ENCODE data around the gene SALL4.
A peak's percentile ranks its signal among the peaks of the same experiment; 100 is the strongest.
"Not testable (repeated sequence)": the region's sequence is repeated elsewhere in the genome, so short reads cannot be mapped to it uniquely, and the experiment has no call there.

SALL4 gene

GRCh38 chr20:51763965-51764602 lies 38.2 kb downstream of the SALL4 start:
- DNase-seq = no peak

- DNase-seq = no peak
Measured at GRCh38 chr20:51760905-51761546, 41.3 kb downstream of the SALL4 start.

- DNase-seq = no peak
Measured at GRCh38 chr20:51759769-51760510, 42.4 kb downstream of the SALL4 start.

GRCh38 chr20:51758978-51759544 lies 43.3 kb downstream of the SALL4 start:
- no peak for DNase-seq

- DNase-seq = no peak
Measured at GRCh38 chr20:51757226-51757625, 45.1 kb downstream of the SALL4 start.

GRCh38 chr20:51756653-51757052 lies 45.7 kb downstream of the SALL4 start:
- no peak for DNase-seq

DNA sequence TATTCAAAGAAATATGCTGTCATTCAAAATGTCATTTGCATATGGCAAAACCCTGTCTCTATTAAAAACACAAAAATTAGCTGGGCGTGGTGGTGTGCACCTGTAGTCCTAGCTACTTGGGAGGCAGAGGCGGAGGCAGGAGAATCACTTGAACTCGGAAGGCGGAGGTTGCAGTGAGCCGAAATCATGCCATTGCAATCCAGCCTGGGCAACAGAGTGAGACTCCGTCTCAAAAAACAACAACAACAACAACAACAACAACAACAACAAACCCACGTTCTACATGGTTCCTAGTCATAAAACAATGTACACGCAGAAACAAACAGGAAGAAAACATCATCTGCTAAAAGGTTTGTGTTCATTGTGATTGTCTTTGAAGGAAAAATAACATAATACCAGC lies 49.1 kb downstream of the SALL4 start:
- DNase-seq = not testable (repeated sequence)

DNA sequence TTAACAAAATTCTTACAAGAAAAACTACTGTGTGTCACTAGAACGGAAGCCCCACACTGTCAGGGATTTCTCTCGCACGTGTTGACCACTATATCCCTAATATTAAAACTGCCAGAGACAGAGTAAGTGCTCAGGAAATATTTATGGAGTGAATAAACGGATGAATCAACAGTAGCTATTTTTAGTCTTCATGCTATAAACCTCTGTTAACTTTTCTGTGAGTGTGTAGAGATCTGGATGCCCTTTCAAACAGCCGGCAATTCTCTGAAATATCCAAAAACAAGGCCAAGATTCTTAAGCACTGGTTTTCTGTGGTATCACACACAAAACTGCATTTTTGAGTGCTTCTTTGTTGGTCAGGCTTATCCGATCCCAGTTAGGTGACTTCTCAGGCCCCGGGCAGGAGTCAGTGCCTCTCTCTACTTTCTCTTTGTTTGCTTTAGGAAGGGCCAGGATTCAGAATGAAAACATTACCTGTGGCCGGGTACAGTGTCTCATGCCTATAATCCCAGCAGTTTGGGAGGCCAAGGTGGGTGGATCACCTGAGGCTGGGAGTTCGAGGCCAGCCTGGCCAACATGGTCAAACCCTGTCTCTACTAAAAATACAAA lies 49.9 kb downstream of the SALL4 start:
- no peak for DNase-seq

- no peak for DNase-seq
Measured at GRCh38 chr20:51750770-51751388, 51.4 kb downstream of the SALL4 start.

- peak; percentile 83 for DNase-seq
Measured at GRCh38 chr20:51750037-51750769, 52.1 kb downstream of the SALL4 start.

GRCh38 chr20:51749674-51750036 lies 52.7 kb downstream of the SALL4 start:
- DNase-seq = no peak

- no peak for DNase-seq
Measured at GRCh38 chr20:51747182-51747911, 55.0 kb downstream of the SALL4 start.

DNA sequence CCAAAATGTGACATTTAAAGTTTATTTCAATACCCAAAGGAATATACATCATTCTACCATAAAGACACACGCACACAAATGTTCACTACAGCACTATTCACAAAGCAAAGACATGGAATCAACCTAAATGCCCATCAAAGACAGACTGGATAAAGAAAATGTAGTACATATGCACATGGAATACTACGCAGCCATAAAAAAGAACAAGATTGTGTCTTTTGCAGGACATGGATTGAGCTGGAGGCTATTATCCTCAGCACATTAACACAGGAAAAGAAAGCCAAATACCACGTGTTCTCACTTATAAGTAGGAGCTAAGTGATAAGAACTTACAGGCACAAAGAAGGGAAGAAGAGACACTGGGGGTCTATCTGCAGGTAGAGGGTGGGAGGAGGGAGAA lies 56.5 kb downstream of the SALL4 start:
- DNase-seq = no peak

- DNase-seq = no peak
Measured at GRCh38 chr20:51740838-51741237, 61.5 kb downstream of the SALL4 start.

- not testable (repeated sequence) for DNase-seq
Measured at GRCh38 chr20:51740308-51740707, 62.0 kb downstream of the SALL4 start.

DNA sequence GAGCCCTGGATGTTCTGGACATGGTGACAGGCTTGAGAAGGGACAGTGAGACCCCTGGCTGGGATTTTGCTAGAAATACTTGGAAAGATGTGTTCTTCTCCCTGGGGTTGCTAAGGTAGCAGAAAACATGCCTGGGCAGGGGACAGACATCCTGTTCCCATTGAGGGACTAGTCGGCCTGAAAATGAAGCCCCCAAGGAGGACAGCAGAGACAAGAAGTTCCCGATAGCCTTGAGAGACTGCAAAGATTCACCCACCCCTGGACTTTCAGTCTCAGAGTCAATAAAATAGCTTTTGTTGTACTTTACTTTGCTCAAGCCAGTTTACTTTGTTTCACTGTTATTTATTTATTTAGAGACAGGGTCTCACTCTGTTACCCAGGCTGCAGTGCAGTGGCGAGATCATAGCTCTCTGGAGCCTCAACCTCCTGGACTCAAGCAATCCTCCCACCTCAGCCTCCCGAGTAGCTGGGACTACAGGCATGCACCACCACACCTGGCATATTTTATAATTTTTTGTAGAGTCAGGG lies 62.5 kb downstream of the SALL4 start:
- no peak for DNase-seq

- no peak for DNase-seq
Measured at GRCh38 chr20:51738877-51739447, 63.4 kb downstream of the SALL4 start.

DNA sequence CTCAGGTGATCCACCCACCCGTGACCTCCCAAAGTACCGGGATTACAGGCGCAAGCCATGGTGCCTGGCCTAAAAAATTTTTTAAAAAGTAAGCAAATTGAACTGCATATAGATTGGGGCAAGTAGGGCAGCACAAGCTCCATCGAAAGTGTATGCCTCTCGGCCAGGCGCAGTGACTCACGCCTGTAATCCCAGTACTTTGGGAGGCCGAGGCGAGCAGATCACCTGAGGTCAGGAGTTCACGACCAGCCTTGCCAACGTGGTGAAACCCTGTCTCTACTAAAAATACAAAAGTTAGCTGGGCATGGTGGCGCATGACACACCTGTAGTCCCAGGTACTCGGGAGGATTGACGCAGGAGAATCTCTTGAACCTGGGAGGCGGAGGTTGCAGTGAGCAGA lies 64.1 kb downstream of the SALL4 start:
- DNase-seq = not testable (repeated sequence)

DNA sequence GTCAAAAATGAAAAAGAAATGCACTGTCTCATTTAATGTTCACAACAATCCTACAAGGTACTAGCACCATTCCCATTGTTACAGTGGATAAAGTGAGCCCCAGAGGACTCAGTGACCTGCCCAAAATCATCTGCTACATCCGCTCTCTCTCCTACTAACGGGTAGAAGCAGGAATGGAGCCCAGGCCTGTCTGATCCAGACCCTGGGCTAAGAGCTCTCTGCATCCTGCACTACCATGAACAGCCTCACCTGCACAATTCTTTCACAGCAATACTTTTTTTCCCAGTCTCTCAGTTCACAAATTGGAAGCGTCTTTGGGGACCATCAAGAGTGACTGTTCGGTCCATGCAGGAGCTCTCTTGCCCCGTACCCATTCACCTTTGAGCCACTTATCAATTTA lies 65.4 kb downstream of the SALL4 start:
- no peak for DNase-seq

DNA sequence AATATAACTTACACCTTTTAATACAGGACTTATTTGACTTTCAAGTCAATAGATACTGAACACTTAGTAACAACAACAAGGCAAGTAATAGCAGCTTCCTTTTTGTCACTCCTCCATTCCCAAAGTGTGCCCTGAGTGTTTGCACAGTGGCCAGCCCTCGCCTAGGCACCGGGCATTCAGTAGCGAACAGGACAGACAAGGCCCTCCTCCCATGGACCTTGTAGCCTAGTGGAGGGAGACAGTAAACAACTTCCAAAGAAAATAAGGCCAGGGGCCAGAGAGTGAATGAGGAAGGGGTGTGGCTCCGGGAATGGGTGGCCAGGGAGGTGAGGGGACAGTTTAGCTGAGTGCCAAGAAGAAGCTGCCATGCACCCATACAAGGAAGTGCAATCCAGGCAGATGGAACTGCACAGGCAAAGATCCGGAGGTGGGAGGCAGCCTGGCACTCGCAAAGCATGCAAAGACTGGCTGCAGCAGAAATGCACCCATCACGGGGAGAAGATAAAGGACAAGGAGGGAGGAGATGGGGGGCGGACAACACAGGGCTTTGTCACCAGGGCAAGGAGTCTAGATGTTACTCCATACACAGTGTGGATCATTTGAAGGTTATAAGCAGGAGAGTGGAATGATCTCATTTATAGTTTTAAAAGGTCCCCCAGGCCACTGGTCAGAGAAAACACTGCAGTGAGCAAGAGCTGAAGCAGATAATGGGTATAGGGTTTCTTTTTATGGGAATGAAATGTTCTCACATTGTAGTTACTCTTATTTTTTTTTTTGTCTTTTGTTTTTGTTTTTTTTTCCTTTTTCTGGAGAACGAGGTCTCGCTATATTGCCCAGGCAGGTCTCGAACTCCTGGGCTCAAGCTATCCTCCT lies 66.4 kb downstream of the SALL4 start:
- no peak for DNase-seq

Data from NCI-H774 (cell line).